ENCODE measurements around the gene C19orf81.

DNA sequence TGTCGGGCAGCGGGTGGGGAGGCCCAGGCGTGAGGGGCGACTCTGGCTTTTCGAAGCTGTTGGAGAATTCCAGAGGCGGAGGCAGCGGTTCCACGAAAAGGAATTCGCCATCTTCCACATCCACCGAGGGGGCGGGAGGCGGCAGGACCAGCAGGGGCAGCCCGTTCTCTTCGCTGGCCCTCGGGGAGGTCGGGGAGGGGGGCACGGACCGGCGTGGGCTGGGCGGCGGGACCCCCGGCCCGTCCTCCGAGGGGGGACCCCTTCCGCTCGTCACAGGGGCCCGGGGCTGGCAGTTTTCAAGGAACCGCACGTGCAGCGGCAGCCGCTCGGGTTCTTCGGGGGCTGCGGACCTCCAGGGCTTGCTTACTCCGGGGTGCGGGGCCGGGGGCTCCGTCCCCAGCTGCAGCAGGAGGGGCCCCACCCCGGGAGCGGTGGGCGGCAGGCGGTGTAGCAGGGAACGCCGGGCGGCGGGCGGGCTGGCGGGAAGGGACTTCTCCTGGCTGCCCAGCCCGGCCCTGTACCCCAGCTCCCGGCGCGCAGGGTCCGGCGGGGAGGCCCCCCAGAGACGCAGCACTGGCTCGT lies 18.0 kb downstream of the C19orf81 start:
- TF ChIP-seq EZH2 (IDR thresholded peaks at IDR 0.05; ENCODE audit: low read length): no peak
- TF ChIP-seq, protein P1, sequence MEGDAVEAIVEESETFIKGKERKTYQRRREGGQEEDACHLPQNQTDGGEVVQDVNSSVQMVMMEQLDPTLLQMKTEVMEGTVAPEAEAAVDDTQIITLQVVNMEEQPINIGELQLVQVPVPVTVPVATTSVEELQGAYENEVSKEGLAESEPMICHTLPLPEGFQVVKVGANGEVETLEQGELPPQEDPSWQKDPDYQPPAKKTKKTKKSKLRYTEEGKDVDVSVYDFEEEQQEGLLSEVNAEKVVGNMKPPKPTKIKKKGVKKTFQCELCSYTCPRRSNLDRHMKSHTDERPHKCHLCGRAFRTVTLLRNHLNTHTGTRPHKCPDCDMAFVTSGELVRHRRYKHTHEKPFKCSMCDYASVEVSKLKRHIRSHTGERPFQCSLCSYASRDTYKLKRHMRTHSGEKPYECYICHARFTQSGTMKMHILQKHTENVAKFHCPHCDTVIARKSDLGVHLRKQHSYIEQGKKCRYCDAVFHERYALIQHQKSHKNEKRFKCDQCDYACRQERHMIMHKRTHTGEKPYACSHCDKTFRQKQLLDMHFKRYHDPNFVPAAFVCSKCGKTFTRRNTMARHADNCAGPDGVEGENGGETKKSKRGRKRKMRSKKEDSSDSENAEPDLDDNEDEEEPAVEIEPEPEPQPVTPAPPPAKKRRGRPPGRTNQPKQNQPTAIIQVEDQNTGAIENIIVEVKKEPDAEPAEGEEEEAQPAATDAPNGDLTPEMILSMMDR (optimal IDR thresholded peaks at IDR 0.05 in 1 of 3, IDR thresholded peaks at IDR 0.05 in 1 of 3, conservative IDR thresholded peaks at IDR 0.05 in 1 of 3; ENCODE audit: extremely low read depth in 1 of 3, insufficient read depth in 2 of 3, low read length in 3 of 3): no peak
